ENCODE measurements around the gene SLC17A1.

The SLC17A1 gene

DNA sequence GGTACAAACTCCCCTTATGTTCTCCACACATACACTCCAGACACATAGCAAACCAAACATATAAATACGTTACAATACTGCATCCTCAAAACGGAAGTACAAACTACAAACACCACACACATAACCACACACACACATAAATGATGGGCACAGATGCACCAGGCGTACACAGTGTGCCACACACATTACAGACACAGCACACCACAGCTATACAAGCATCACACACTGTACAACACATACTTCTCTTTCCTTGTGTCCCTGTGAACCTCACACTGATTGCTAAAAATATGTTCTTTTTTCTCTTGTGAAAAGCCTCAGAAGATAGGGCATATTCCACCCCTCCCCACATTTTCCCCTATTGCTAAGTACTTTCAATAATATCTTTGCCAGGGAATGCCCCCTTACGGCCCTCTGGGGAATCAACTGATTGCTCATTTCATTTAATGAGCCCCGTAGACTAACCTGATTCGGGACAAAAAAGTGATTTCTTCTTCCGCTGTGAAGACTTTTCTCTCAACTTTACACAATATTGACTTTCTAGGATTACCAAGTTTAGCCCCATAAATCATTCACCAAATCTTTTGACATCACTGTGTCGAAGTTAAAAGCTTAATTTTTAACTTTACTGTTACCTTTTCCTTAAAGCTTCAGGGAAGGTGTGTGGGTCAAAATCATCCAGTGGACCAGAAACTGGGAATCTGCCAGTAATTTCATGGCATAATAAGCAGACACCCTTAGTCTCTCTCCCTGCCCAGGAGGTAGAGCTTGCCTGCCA, at the start of gene SLC17A1:
SLC17A1 (minus strand) TSS at position 521 of the 775 bp plus-strand sequence. CDS start 1,495 bp downstream, outside the sequence.
- DNase-seq, result no peak
- no peak for ATAC-seq

GRCh38 chr6:25880601-25881000, 48.7 kb upstream of the SLC17A1 start:
- DNase-seq (no peak), ATAC-seq (no peak)

- ATAC-seq (no peak), DNase-seq (no peak)
Observed at GRCh38 chr6:25878721-25879322, 47.0 kb upstream of the SLC17A1 start.

DNA sequence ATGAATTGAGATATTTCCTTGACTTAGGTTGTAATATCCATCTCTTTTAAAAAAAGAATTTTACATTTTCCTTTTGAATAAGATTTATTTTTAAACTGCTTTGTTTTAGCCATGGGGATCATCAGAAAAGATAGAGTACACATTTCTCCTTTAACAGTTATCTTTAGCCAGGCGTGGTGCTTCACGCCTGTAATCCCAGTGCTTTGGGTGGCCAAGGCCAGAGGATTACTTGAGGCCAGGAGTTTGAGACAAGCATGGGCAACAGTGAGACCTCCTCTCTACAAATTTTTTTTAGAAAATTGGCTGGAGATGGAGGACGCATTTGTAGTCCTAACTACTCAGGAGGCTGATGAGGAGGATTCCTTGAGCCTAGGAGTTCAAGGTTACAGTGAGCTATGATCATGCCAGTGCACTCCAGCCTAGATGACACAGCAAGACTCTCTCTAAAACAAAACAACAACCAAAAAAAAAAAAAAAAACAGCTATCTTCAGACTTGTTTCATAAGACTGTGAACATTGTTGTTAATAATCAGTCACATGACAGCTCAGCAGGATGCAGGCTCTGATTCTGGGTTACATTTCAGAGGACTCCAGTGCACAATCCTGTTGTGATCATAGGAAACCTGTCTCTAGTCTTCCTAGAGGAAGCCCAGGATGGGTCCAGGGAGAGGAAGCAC, 44.2 kb upstream of the SLC17A1 start:
- no peak for ATAC-seq
- DNase-seq, result no peak

- DNase-seq, result no peak
- ATAC-seq, result no peak
Observed at GRCh38 chr6:25875563-25875905, 43.7 kb upstream of the SLC17A1 start.

DNA sequence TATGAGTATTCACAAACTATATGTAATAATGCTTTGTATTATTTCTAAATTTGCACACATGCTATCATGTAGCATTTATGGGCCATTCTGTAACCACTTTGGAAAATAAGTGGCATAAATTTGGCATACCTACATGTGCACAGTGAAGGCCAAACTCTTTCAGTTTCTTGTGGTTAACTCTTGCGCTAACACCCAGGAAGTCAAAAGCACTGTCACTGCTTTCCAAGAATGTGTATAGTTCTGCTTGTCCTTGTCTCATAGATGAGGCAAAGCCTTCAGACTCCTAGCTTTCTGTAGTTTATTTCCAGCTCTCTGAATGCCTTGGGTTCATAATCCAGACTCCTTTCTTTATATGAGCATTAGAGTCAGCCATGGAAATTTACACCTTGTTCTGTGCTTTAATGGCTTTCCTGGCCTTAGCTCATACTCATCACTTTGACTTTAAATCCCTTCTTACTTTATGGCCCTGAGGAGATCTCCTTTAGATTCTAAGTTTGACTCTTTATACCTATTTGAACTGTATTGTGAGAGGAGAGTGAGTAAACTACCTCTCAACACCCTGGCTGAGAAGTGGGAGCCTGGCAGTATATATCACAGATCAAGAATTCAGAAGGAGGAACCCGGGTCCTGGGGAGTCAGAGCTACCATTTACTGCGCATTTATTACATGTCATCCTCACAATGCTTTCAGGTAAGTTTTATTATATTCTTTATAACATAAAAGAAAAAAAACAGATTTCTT, 43.1 kb upstream of the SLC17A1 start:
- DNase-seq, result no peak
- ATAC-seq, result no peak

DNA sequence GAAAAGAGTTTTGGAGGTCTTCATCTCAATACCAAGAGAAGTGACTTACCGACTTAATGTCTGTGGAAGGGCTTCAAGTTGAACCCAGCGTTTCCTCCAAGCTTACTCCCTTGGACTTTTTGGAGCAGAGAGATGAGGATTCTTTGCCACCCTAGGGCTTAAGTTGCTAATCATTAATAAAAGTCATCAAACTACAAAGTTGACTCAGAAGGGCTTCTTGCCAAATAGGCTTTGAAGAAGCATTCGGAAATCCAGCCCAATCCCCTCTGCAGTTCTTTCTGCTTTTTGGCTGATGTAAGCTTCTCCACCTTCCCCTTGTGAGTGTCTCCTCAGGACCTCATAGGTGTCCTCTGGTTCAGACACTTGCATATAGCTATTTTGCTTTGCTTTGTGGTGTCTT, 42.3 kb upstream of the SLC17A1 start, which contains the start of gene SLC17A3:
SLC17A3 (minus strand) TSS at position 126 of the 400 bp plus-strand sequence. CDS start 5,856 bp downstream, outside the sequence.
- no peak for DNase-seq

DNA sequence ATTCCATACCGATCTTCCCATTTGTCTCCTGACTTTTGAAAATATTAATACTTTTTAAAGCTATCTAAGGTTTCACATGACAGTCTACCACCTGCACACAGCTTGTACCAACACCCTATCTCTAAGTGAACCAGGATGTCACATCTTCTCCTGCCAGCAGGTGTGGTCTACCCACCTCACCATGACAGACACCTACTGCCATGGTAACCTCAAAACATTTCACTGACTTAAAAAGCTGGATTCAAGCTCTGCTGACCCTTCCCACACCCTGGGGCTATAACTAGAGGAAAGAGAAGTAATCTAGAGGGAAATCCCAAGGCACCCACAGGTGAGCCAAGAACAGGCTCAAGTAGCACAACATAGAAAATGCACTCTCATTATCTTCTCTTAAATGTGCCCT, 41.0 kb upstream of the SLC17A1 start:
- ATAC-seq (no peak), DNase-seq (no peak)

More for the DNA sequence above, 42.3 kb upstream of the SLC17A1 start, which contains the start of gene SLC17A3:
- ATAC-seq, result no peak

DNA sequence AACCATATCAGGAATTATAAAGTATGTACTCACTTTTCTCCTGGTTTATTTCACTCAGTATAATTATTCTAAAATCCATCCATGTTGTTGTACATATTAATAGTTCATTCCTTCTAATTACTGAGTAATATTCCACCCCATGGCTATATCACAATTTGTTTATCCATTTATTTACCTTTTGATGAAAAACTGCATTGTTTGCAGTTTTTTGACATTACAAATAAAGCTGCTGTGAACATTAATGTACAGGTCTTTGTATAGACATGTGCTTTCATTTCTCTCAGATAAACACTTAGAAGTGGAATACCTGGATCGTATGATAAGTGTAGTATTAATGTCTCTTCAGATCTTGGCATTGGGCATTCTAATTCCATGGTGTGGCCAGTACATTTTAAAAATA, 38.0 kb upstream of the SLC17A1 start:
- ATAC-seq (no peak), DNase-seq (no peak)

DNA sequence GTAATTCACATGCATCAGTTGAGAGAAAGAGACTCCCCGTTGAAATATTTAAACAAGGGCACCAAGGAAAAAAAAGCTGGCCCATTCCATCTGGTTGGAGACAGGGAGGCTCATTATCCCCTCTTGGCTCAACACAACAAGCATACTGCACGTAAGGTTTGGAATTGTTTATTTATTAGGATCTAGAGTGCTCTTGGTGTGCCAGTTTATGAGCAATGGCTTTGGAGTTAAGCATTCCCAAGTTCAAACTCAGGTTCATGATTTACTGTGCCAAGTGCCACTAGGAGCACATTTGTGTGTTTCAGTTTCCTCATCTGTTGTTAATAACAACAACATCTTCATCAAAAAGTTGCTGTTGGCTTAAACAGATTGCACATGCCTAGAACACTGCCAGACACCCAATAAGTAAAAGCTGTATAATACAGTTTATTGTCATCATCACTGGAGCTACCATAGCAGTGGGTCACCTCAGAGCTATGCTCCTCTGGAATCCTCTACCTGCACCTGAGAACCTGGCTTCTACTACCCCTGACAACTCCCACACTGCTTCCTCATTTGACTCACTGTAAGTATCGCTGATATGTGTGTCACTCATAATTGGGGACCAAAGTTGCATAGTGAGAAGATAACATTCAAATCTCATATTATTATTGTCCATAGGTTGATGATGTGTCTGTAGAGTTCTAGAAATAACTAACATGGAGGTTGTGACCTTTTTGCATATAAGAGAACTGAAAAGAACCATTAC, 36.8 kb upstream of the SLC17A1 start:
- ATAC-seq (no peak), DNase-seq (no peak)

DNA sequence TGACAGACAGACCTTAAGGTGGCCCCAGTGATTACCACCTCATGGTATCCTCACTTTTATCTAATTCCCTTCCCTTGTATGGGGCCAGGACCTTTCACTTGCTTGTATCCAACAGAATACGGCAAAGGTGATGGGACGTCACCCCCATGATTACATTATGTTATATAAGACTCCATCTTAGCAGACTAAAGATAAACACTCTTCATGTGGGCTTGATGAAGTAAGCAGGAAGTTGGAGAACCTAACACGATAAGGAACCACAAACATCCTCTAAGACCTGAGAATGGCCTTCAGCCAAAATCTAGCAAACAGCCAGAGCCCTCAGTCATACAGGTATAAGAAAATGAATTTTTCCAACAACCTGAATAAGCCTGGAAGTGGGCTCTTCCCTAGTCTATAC, 34.2 kb upstream of the SLC17A1 start:
- DNase-seq, result no peak

DNA sequence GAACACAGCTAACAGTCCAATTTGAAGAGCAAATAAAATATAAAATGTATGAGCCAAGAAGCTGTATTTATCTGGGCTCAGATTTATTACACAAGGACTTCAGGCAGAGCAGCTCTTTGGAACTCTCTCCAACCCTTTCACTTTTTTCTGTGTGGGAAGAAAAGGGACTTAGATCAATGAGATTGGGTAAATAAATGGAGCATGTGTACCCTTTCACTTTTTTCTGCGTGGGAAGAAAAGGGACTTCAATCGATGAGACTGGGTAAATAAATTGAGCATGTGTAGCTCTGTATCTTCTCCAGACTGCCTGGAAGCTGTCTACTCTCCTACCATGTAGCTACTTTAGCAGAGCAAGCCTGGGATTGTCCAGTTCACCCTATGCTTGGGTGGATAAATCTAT, 31.5 kb upstream of the SLC17A1 start:
- DNase-seq (no peak), ATAC-seq (no peak)

More for the DNA sequence above, 34.2 kb upstream of the SLC17A1 start:
- peak; percentile 19 for ATAC-seq

DNA sequence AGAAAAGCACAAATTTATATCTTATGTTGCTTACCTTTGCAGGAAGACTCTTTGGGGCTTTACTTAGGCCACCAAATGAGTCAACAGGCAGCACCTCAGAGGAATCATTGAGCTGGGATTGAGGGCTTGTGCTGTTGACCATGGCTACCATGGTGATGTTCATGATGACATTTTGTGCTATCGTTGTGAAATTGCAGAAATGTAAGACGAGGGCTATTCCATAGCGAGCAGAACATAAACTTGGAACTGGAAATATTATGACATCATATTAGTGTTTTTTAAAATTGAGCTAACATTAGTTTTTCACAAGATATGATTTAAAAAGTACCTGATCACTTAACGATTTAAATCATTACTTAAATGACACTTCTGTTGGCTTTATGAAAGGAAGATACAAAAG, 30.3 kb upstream of the SLC17A1 start:
- ATAC-seq (no peak), DNase-seq (no peak)

DNA sequence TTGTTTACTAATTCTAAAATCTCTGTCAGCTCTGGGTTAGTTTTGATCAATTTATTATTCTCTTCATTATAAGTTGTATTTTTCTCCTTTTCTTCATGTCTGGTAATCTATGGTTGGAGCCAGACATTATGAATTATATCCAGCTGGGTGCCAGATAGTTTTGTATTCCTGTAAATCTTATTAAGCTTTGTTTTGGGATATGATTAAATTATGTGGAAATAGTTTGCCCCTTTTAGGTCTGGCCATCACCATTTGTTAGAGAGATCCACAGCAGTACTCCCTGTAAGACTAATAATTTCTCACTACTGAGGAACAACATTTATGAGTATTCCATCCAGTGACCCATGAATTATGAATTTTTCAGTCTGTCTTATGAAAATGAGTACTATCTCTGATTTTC, 20.9 kb upstream of the SLC17A1 start:
- no peak for DNase-seq
- no peak for ATAC-seq

- DNase-seq (no peak), ATAC-seq (no peak)
Observed at GRCh38 chr6:25851961-25852360, 20.1 kb upstream of the SLC17A1 start.

- no peak for ATAC-seq
- DNase-seq, result no peak
Observed at GRCh38 chr6:25844518-25844917, 12.7 kb upstream of the SLC17A1 start.

GRCh38 chr6:25842526-25842925, 10.7 kb upstream of the SLC17A1 start:
- ATAC-seq (peak; percentile 92), DNase-seq (no peak)

GRCh38 chr6:25835442-25836283, 3.8 kb upstream of the SLC17A1 start:
- ATAC-seq (no peak), DNase-seq (no peak)

GRCh38 chr6:25834950-25835349, 3.1 kb upstream of the SLC17A1 start:
- DNase-seq, result no peak
- no peak for ATAC-seq

DNA sequence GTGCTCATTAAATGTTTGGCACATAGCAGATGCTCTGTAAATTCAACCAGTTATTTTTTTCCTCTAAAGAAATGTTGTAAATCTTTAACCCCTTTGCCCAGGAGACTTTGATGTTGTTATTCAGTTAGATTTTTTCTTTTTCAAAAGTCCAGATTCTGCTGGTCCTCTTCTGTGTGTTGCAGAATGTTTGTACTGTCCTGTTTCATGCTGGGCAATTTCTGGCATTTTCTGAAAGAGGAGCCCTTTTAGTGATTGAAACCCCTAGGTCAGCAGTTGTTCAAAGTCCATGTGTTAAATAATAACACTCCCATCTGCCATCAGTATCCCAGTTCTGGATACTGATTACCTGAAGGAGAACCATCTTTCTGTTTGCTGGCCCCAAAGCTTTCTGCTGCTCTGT, 1.3 kb upstream of the SLC17A1 start:
- DNase-seq, result no peak
- no peak for ATAC-seq

- ATAC-seq, result no peak
- no peak for DNase-seq
Observed at GRCh38 chr6:25832670-25833069, 818 bp upstream of the SLC17A1 start.

Measured in stimulated activated naive CD8-positive, alpha-beta T cell treated with anti-CD3 and anti-CD28 coated beads, Interleukin-15, Interleukin-2, amounts not matched to agents 100 U/mL and 50 U/mL, for 24 hours (primary cell).